NT2/D1 (cell line): Measurements from ENCODE around the gene ANXA2R.

Experiments used
- SUZ12 ChIP-seq: IDR thresholded peaks from 2 replicates; pipeline ENCODE4 v1.6.1; 2011; ENCODE audit not compliant: insufficient read length, insufficient read depth; ENCODE audit errors: extremely low read depth
- ZNF274 ChIP-seq: IDR thresholded peaks from 2 replicates; pipeline ENCODE4 v1.6.1; 2011; ENCODE audit warnings: mild to moderate bottlenecking, low read depth, low read length

GRCh38 chr5:43020399-43020746 is 19.7 kb downstream of the ANXA2R start:
- no peak for TF ChIP-seq ZNF274
- no peak for TF ChIP-seq SUZ12
